ENCODE results near the gene ACOXL. TPM values are rescaled to one million over a fixed set of nuclear protein-coding genes. Genes with fewer than 3 reads are reported as not detected.
A peak's percentile ranks its signal among the peaks of the same experiment; 100 is the strongest.

Gene ACOXL
- total and polyA plus RNA-seq, 10 of the 15 experiments (the other 5 are each of a cell fraction or from before 2014, with no cell fraction given), result 0.05 to 1.3 (median 0.71) TPM

DNA sequence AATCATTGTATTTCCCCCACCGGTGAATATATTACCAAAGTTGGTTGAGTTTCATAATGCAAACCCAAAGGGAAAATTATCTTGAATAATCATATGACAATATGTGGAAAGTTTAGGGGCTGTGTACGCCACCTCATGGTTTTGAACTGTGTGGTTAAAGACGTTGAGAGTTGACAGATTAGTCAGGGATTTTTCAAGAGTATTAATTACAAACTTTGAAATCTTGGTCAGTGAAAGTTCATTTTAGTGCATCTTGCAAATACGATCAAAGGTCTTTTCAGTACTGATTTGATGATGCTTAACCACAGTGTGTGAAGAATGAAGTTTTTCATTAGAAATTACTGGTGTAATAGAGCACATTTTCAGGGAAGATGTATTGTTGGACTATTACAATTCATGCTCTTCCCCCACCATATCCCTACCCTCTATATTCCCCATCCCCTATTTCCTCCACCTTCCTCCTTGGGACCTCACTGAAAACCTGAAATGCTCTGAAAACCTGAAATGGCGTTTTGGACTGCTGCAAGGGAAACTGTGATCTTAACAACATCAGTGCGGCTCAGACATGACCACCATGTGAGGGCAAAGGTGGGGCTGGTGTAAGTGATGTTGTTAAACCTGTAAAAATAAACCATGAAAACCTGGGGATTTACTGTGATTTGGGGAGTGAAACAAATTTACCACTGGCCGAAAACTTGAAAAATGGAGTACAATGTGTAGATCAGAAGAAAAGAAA lies 383.8 kb downstream of the ACOXL start (continued):
- TF ChIP-seq, protein P1, sequence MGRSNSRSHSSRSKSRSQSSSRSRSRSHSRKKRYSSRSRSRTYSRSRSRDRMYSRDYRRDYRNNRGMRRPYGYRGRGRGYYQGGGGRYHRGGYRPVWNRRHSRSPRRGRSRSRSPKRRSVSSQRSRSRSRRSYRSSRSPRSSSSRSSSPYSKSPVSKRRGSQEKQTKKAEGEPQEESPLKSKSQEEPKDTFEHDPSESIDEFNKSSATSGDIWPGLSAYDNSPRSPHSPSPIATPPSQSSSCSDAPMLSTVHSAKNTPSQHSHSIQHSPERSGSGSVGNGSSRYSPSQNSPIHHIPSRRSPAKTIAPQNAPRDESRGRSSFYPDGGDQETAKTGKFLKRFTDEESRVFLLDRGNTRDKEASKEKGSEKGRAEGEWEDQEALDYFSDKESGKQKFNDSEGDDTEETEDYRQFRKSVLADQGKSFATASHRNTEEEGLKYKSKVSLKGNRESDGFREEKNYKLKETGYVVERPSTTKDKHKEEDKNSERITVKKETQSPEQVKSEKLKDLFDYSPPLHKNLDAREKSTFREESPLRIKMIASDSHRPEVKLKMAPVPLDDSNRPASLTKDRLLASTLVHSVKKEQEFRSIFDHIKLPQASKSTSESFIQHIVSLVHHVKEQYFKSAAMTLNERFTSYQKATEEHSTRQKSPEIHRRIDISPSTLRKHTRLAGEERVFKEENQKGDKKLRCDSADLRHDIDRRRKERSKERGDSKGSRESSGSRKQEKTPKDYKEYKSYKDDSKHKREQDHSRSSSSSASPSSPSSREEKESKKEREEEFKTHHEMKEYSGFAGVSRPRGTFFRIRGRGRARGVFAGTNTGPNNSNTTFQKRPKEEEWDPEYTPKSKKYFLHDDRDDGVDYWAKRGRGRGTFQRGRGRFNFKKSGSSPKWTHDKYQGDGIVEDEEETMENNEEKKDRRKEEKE (IDR thresholded peaks at IDR 0.05), result no peak
- TF ChIP-seq PAX5 (IDR thresholded peaks at IDR 0.05; ENCODE audit: borderline replicate concordance, low read depth, low read length) (peak; percentile 81), MTA3 (IDR thresholded peaks at IDR 0.05; ENCODE audit: borderline replicate concordance, low read length) (peak; percentile 92), IRF4 (IDR thresholded peaks at IDR 0.05; ENCODE audit: low read depth, low read length) (peak; percentile 91), CREB1 (IDR thresholded peaks at IDR 0.05; ENCODE audit: low read depth) (peak; percentile 50; the same call in 1 of the 2 replicates), FOXK2 (IDR thresholded peaks at IDR 0.05) (no peak), TBL1XR1 (IDR thresholded peaks at IDR 0.05; ENCODE audit: low read depth, low read length) (peak; percentile 90), JUNB (IDR thresholded peaks at IDR 0.05) (peak; percentile 95), CHD4 (IDR thresholded peaks at IDR 0.05) (no peak), CEBPB (IDR thresholded peaks at IDR 0.05; ENCODE audit: borderline replicate concordance in 1 of 2, low read depth in 2 of 2, low read length in 2 of 2) (peak in 1 of 2 experiments; percentile 72; a peak in 1 of 4 replicates), RAD21 (IDR thresholded peaks at IDR 0.05; ENCODE audit: insufficient read depth, low read depth, low read length) (peak; percentile 57), RAD51 (IDR thresholded peaks at IDR 0.05) (peak; percentile 35), RCOR1 (conservative IDR thresholded peaks at IDR 0.05; ENCODE audit: low read depth, low read length) (no peak), IKZF2 (IDR thresholded peaks at IDR 0.05) (peak; percentile 88 to 93), POU2F2 (IDR thresholded peaks at IDR 0.05; ENCODE audit: borderline replicate concordance, low read depth, low read length) (0 out of 3 replicates have a peak, but pooled peaks have one; percentile 65), GABPA (IDR thresholded peaks at IDR 0.05; ENCODE audit: low read depth) (peak; percentile 63; the same call in 1 of the 2 replicates)
- TF ChIP-seq, protein P2, sequence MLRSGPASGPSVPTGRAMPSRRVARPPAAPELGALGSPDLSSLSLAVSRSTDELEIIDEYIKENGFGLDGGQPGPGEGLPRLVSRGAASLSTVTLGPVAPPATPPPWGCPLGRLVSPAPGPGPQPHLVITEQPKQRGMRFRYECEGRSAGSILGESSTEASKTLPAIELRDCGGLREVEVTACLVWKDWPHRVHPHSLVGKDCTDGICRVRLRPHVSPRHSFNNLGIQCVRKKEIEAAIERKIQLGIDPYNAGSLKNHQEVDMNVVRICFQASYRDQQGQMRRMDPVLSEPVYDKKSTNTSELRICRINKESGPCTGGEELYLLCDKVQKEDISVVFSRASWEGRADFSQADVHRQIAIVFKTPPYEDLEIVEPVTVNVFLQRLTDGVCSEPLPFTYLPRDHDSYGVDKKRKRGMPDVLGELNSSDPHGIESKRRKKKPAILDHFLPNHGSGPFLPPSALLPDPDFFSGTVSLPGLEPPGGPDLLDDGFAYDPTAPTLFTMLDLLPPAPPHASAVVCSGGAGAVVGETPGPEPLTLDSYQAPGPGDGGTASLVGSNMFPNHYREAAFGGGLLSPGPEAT (IDR thresholded peaks at IDR 0.05; ENCODE audit: low read depth), result peak; percentile 93
- TF ChIP-seq, protein P3, sequence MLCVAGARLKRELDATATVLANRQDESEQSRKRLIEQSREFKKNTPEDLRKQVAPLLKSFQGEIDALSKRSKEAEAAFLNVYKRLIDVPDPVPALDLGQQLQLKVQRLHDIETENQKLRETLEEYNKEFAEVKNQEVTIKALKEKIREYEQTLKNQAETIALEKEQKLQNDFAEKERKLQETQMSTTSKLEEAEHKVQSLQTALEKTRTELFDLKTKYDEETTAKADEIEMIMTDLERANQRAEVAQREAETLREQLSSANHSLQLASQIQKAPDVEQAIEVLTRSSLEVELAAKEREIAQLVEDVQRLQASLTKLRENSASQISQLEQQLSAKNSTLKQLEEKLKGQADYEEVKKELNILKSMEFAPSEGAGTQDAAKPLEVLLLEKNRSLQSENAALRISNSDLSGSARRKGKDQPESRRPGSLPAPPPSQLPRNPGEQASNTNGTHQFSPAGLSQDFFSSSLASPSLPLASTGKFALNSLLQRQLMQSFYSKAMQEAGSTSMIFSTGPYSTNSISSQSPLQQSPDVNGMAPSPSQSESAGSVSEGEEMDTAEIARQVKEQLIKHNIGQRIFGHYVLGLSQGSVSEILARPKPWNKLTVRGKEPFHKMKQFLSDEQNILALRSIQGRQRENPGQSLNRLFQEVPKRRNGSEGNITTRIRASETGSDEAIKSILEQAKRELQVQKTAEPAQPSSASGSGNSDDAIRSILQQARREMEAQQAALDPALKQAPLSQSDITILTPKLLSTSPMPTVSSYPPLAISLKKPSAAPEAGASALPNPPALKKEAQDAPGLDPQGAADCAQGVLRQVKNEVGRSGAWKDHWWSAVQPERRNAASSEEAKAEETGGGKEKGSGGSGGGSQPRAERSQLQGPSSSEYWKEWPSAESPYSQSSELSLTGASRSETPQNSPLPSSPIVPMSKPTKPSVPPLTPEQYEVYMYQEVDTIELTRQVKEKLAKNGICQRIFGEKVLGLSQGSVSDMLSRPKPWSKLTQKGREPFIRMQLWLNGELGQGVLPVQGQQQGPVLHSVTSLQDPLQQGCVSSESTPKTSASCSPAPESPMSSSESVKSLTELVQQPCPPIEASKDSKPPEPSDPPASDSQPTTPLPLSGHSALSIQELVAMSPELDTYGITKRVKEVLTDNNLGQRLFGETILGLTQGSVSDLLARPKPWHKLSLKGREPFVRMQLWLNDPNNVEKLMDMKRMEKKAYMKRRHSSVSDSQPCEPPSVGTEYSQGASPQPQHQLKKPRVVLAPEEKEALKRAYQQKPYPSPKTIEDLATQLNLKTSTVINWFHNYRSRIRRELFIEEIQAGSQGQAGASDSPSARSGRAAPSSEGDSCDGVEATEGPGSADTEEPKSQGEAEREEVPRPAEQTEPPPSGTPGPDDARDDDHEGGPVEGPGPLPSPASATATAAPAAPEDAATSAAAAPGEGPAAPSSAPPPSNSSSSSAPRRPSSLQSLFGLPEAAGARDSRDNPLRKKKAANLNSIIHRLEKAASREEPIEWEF (IDR thresholded peaks at IDR 0.05; ENCODE audit: insufficient replicate concordance, low read depth, low read length), result peak; percentile 61

Data from GM12878 (cell line).